Medulla oblongata (tissue), 1 donor: ENCODE measurements around the gene ROR2.

Source experiments
- DNase-seq: peaks from one replicate; pipeline ENCODE4 v3.0.0-alpha.2; 2015; ENCODE audit errors: extremely low spot score

ROR2 gene

DNA sequence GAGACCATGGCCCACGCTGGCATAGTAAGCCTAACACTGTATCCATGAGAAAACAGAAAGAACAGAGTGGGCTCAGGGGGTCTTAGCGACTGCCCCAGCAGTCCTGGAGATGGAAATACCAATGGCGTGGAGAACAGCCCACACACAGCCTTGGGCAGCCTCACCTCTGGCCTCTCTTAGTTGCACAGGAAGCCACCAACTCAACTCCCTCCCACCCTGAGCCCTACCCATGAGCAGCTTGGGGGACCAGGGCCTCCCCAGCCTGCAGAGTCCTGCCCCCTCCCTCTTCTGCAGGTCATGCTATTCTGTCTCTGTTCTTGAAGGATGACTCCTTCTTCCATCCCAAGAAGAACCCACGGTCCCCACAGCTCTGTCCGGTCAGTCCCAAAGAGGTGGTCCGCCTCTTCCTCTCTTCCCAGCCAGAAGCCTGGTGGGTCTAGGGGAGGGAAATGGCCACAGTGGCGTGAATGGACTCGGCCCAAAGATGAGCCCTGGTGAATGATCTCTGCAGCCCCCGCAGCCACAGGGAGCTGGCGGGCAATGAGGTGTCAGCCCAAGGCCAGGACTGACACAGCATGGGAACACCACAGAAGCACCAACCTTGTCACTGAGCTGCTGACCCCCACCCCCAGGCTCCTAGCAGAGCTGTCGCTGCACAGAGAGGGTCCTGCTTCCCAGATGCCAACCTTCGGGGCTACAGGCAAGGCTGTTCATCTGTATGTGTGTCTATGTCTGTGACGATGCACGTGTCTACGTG, 131.2 kb downstream of the ROR2 start:
- no peak for DNase-seq

DNA sequence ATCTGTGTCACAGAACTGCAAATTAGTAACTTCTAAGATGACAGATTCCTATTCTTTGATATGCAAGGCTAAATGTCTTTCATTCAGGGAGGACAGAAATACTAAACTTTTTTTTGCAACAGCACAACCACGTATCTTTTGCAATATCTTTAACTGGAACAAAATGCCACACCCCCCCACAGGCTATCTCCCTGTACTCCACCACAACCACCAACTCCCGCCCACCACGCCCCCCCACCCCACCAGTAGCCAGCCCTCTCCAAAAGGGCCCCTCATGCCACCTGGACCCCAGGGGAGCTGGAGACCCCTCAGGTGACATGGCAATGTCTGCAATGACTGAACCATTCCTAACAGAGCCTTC, 131.8 kb downstream of the ROR2 start:
- no peak for DNase-seq

GRCh38 chr9:91817493-91818224, 132.4 kb downstream of the ROR2 start:
- peak; percentile 3 for DNase-seq

DNA sequence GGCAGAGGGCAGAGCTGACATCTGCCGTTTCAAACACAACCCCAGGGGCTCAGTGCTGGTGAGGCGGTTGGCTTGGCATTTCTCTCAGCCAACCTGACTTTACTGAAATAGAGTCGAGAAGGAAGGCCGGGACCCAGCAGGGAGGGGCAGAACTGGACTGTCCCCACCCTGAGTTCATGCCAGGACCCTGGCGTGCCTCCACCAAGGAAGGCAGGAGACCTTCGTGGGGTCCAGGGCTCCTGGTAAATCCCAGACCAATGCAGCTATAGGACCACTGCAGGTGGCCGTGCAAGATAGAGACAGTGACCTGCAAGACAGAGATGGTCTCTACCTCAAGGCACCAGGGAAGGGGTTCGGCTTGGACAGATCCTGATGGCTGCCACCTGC, 132.9 kb downstream of the ROR2 start:
- DNase-seq, result no peak

- DNase-seq, result no peak
Measured at GRCh38 chr9:91816356-91816755, 133.7 kb downstream of the ROR2 start.

- no peak for DNase-seq
Measured at GRCh38 chr9:91815896-91816295, 134.1 kb downstream of the ROR2 start.

- DNase-seq, result no peak
Measured at GRCh38 chr9:91814753-91815152, 135.3 kb downstream of the ROR2 start.

GRCh38 chr9:91814201-91814600, 135.8 kb downstream of the ROR2 start:
- no peak for DNase-seq

GRCh38 chr9:91813176-91813795, 136.7 kb downstream of the ROR2 start:
- no peak for DNase-seq

GRCh38 chr9:91812191-91812590, 137.8 kb downstream of the ROR2 start:
- DNase-seq, result no peak

GRCh38 chr9:91811024-91811909, 138.8 kb downstream of the ROR2 start:
- DNase-seq, result no peak

DNA sequence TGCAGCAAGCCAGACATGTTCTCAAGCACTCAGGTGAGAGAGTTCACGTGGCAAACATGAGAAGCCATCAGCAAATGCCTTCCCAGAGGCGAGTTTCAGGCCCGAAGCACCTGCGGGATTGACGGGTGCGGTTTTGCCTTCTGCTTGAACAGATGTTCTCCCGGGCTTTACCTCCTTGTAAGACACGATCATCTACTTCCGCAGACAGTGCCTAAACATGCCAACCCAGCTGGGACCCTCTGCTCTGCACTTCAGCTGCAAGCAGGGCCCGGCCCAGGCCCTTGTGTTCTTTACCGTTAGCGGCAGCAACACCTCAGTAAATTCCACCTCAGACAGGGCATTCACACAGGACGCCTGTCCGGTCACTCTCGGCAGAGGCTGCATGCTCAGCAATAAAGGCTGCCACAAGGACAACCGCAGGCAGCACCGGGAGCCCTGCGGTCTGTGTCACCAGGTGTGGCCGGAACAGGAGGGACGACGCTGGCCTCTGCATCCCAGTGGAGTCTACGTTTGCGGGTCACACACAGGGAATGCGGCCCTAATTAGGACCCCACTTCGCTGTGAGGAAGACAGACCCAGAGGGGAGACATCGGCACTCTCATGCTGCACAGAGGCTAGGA, 139.6 kb downstream of the ROR2 start:
- DNase-seq, result no peak

- no peak for DNase-seq
Measured at GRCh38 chr9:91809581-91810285, 140.3 kb downstream of the ROR2 start.

DNA sequence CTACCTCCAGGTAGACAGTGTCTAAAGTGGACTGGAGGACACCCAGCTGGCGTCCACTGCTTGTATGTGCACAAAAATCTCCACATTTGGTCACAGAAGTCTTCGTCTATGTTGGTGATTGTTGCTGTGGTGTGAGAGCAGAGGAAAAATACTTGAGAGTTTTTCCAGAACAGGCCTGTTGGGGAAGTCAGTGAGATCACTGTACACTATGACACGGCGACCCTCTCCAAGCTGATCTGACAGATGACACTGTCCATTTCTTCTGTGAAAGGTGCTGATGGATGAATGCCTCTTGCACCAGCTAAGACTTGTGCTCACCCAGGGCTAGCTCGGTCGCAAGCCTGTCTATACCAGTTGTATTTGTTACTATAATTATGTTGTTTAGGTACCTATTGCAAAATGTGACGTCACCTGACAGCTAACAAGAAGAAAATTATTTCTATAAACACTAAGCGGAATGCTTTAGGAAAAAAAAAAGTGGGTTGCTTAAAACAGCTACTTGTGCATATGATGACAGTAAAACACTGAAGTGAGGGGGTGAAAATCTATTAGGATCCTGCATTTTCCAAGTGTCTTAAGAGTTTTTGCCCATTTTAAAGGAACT, 142.3 kb downstream of the ROR2 start:
- DNase-seq, result no peak

- DNase-seq, result no peak
Measured at GRCh38 chr9:91805031-91805430, 145.0 kb downstream of the ROR2 start.

DNA sequence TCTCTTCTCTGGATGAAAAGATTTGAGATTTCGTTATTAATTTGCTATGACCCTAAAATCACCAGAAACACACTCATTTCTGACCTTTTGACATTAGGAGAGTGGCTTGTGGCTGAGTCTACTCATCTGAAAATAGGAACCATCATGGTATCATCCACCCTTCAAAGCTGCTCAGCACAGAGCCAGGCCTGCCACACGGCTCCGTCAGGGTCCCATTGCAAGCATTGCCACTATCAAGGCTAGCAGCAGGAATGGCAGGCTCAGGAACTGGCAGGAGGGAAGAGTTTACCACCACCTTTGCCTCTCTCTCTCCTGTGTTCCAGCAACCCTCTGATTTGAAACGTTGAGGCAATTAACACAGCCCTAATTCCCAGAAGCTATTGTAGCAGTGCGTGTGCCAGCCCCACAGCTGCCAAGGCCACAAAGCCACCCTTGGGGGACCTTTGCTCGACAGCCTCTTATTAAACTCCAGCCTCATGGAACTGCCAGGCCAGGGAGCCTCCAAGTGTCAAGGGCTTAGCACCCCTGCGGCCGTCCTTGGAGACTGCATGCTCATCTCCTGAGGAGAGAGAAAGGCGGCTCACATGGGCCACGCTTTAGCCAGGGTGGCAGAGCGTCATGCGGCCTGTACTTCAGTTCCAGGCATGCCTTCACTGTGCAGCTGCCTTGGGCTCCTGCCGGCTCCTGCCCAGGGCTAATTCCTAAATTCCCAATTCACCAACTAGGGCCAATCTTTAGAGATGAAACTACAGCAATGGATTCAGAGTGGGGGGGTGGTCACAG, 145.9 kb downstream of the ROR2 start:
- DNase-seq, result no peak

DNA sequence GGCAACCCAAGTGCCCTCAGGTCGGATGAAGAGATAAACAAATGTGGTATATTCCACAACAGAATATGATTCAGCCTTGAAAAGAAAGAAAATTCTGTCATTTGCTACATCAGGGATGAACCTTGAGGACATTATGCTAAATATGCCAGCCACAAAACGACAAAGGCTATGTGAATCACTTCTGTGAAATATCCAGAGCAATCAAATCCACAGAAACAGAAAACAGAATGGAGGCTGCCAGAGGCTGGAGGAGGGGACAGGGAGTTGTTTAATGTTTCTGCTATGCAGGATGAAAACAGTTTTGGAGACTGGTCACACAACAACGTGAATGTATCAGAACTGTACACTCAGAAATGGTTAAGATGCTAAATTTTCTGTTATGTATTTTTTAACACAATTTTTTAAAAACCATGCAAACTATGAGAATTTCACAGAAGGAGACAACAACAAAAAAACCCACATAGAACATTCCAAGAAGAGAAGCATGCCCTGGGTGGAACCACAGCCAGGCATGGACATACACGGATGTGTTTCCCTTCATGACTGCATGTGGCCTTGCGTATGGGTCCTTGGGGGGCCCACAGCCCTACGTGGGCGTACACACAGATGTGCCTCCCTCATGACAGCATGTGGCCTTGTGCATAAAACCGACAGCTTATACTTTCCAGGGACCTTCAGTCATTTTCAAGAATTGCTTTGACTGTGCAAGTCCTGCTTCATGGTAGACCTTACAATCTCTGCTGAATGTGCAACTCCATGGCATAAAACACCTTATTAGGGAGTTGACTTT, 146.7 kb downstream of the ROR2 start:
- DNase-seq, result no peak

DNA sequence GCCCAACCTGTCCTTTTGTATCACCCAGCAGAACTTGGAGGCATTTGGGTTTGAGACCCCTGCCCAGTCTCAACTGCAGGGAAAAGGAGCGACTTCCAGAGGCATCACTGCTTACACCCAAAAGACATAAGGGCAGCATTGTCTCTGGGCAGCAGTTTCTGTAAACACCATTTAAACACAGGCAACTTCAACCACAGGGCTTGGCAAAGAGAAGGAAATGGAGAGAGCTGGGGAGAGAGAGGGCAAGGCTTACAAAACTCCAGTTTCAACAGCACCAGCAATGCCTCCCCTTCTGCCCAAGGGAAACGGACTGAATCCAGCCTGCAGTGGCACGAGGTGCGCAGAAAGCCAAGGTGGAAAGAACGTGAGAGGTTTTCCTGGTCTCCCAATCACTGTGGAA, 147.6 kb downstream of the ROR2 start:
- no peak for DNase-seq

DNA sequence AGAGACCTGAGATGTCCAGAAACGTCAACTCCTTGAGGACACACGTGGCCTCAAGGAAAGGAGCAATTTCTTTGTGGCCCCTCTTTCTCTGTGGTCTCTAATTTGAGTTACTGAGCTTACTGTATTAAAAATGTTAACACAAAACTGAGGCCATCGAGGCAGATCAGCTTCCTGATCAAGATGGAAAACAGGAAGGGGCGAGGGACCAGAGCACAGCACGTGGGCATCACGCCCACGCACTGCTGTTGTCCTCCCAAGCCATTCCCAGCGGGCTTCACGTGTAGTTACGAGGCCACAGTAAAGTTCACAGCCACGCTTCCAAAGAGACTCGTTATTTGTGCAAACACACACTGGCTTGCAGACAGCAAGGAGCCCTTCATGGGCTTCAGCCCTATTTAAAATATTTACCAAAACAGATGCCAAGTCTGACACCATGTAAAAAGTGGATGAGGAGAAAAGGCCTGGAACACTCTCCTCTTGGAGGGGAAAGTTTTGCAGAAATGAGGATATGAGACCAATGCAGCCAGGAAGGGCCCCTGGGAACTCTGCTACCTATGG, 149.5 kb downstream of the ROR2 start:
- no peak for DNase-seq
